Panc1 (cell line): ENCODE measurements around the gene FNDC11.

Experiments used
- POLR2AphosphoS5 ChIP-seq: IDR thresholded peaks from 2 replicates; pipeline ENCODE4 v1.6.1; 2012; ENCODE audit warnings: mild to moderate bottlenecking, low read depth, low read length, moderate library complexity
- TF ChIP-seq, protein P1 (sequence below): fragments of 450-650 bp; IDR thresholded peaks from 2 replicates; pipeline ENCODE4 v1.5.1; 2017; ENCODE audit warnings: mild to moderate bottlenecking
- TF ChIP-seq, protein P2 (sequence below), 2 experiments: IDR thresholded peaks; 2 replicates each; pipeline ENCODE4 v1.6.1; 2011 to 2012; ENCODE audit warnings: low read depth in 2 of 2, control low read depth in 1 of 2, low read length in 1 of 2, mild to moderate bottlenecking in 1 of 2, moderate library complexity in 1 of 2; ENCODE audit not compliant: insufficient read depth in 1 of 2

DNA sequence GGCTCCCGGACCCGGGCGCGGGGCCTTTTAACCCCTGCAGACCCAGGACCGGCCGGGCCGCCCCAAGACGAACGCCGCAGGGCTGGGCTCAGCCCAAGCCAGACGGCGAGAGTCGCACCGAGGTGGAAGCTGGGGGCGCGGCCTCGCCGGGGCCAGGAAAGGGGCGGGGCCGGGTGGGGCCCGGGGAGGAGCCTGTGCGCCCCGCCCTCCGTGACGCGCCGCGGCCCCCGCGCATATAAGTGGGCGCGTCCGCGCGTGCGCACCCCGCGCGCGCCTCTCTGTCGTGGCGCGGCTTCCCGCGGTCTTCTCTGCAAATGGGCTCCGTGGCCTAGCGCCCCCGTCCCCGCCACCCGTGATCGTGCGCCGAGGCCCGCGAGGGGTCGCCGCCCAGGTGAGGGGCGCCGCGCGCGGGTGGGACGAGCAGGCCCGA, 33.4 kb upstream of the FNDC11 start, which contains the start of gene PPDPF:
- TF ChIP-seq, protein P1, sequence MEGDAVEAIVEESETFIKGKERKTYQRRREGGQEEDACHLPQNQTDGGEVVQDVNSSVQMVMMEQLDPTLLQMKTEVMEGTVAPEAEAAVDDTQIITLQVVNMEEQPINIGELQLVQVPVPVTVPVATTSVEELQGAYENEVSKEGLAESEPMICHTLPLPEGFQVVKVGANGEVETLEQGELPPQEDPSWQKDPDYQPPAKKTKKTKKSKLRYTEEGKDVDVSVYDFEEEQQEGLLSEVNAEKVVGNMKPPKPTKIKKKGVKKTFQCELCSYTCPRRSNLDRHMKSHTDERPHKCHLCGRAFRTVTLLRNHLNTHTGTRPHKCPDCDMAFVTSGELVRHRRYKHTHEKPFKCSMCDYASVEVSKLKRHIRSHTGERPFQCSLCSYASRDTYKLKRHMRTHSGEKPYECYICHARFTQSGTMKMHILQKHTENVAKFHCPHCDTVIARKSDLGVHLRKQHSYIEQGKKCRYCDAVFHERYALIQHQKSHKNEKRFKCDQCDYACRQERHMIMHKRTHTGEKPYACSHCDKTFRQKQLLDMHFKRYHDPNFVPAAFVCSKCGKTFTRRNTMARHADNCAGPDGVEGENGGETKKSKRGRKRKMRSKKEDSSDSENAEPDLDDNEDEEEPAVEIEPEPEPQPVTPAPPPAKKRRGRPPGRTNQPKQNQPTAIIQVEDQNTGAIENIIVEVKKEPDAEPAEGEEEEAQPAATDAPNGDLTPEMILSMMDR: no peak
- TF ChIP-seq, protein P2, sequence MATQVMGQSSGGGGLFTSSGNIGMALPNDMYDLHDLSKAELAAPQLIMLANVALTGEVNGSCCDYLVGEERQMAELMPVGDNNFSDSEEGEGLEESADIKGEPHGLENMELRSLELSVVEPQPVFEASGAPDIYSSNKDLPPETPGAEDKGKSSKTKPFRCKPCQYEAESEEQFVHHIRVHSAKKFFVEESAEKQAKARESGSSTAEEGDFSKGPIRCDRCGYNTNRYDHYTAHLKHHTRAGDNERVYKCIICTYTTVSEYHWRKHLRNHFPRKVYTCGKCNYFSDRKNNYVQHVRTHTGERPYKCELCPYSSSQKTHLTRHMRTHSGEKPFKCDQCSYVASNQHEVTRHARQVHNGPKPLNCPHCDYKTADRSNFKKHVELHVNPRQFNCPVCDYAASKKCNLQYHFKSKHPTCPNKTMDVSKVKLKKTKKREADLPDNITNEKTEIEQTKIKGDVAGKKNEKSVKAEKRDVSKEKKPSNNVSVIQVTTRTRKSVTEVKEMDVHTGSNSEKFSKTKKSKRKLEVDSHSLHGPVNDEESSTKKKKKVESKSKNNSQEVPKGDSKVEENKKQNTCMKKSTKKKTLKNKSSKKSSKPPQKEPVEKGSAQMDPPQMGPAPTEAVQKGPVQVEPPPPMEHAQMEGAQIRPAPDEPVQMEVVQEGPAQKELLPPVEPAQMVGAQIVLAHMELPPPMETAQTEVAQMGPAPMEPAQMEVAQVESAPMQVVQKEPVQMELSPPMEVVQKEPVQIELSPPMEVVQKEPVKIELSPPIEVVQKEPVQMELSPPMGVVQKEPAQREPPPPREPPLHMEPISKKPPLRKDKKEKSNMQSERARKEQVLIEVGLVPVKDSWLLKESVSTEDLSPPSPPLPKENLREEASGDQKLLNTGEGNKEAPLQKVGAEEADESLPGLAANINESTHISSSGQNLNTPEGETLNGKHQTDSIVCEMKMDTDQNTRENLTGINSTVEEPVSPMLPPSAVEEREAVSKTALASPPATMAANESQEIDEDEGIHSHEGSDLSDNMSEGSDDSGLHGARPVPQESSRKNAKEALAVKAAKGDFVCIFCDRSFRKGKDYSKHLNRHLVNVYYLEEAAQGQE (IDR thresholded peaks at IDR 0.05; ENCODE audit: insufficient read depth in 1 of 2, low read depth in 2 of 2, low read length in 1 of 2): no peak
- peak; percentile 65 for TF ChIP-seq POLR2AphosphoS5
